G401 (cell line): ENCODE measurements around the gene GOLPH3L. TPM values are rescaled to one million over a fixed set of nuclear protein-coding genes. Genes with fewer than 3 reads are reported as not detected.
A peak's percentile ranks its signal among the peaks of the same experiment; 100 is the strongest.
"Not testable (repeated sequence)": the region's sequence is repeated elsewhere in the genome, so short reads cannot be mapped to it uniquely, and the experiment has no call there.

Source experiments
- DNase-seq: peaks from one replicate; pipeline ENCODE4 v3.0.0-alpha.2; 2015; ENCODE audit warnings: low spot score
- in situ Hi-C: cut with HindIII; loops from 2 replicates; pipeline ENCODE4 v1.10.0; 2016; ENCODE audit warnings: low sequenced_read_pairs, mixed read lengths
- total RNA-seq: library from RNA; depleted of rRNA; stranded (reverse); fragments of >200 nt; shearing (Covaris generic); gene quantifications from 2 replicates; pipeline ENCODE4 v1.2.3, GENCODE V29; 2014

GOLPH3L gene
- total RNA-seq, 1 experiment from 2014 or later: 4.4 TPM

GRCh38 chr1:150621497-150622302 lies 75.3 kb downstream of the GOLPH3L start:
- DNase-seq: peak; percentile 50
- in situ Hi-C loops: no loop called here

GRCh38 chr1:150620919-150621318 lies 76.0 kb downstream of the GOLPH3L start:
- DNase-seq: no peak
- in situ Hi-C loops: no loop called here

GRCh38 chr1:150619576-150620509 lies 77.1 kb downstream of the GOLPH3L start:
- in situ Hi-C loops: no loop called here
- peak; percentile 30 for DNase-seq

- no peak for DNase-seq
- in situ Hi-C loops: no loop called here
These were observed 81.4 kb downstream of the GOLPH3L start for GRCh38 chr1:150615346-150616201.

GRCh38 chr1:150613061-150613920 lies 83.7 kb downstream of the GOLPH3L start:
- in situ Hi-C loops: no loop called here
- DNase-seq: no peak

GRCh38 chr1:150612014-150612345 lies 85.0 kb downstream of the GOLPH3L start:
- in situ Hi-C loops: no loop called here
- DNase-seq: no peak

GRCh38 chr1:150610576-150610975 lies 86.4 kb downstream of the GOLPH3L start:
- in situ Hi-C loops: no loop called here
- no peak for DNase-seq

GRCh38 chr1:150609732-150610131 lies 87.2 kb downstream of the GOLPH3L start:
- in situ Hi-C loops: no loop called here
- no peak for DNase-seq

- no peak for DNase-seq
- in situ Hi-C loops: no loop called here
These were observed 90.4 kb downstream of the GOLPH3L start for GRCh38 chr1:150606463-150607142.

- in situ Hi-C loops, DNase-seq: not testable (repeated sequence)
These were observed 91.6 kb downstream of the GOLPH3L start for GRCh38 chr1:150605451-150605731.

- in situ Hi-C loops: no loop called here
- DNase-seq: no peak
These were observed 92.7 kb downstream of the GOLPH3L start for GRCh38 chr1:150604226-150604588.

GRCh38 chr1:150603711-150604110 lies 93.2 kb downstream of the GOLPH3L start:
- no peak for DNase-seq
- in situ Hi-C loops: no loop called here

GRCh38 chr1:150602372-150602771 lies 94.6 kb downstream of the GOLPH3L start:
- in situ Hi-C loops: not testable (repeated sequence)

GRCh38 chr1:150601540-150601939 lies 95.4 kb downstream of the GOLPH3L start:
- in situ Hi-C loops: no loop called here

More at GRCh38 chr1:150602372-150602771, 94.6 kb downstream of the GOLPH3L start:
- DNase-seq: not testable (repeated sequence)

GRCh38 chr1:150598346-150598745 lies 98.6 kb downstream of the GOLPH3L start:
- DNase-seq, in situ Hi-C loops: not testable (repeated sequence)

More at GRCh38 chr1:150601540-150601939, 95.4 kb downstream of the GOLPH3L start:
- no peak for DNase-seq

- DNase-seq: no peak
- in situ Hi-C loops: no loop called here
These were observed 100.0 kb downstream of the GOLPH3L start for GRCh38 chr1:150596976-150597375.
